Measurements from ENCODE around the gene PPP1R12B.
"Not testable (repeated sequence)": the region's sequence is repeated elsewhere in the genome, so short reads cannot be mapped to it uniquely, and the experiment has no call there.

PPP1R12B gene

DNA sequence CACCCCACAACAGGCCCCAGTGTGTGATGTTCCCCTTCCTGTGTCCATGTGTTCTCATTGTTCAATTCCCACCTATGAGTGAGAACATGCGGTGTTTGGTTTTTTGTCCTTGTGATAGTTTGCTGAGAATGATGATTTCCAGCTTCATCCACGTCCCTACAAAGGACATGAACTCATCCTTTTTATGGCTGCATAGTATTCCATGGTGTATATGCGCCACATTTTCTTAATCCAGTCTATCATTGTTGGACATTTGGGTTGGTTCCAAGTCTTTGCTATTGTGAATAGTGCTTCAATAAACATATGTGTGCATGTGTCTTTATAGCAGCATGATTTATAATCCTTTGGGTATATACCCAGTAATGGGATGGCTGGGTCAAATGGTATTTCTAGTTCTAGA is 118.9 kb downstream of the PPP1R12B start:
- DNase-seq; H3K4me1 ChIP-seq (ENCODE audit: insufficient read depth, low read length); H3K36me3 ChIP-seq (ENCODE audit: insufficient read depth, low read length); H3K27ac ChIP-seq (ENCODE audit: low read length); ATAC-seq (ENCODE audit: insufficient read depth, low read depth); H2AFZ ChIP-seq (ENCODE audit: low read depth, low read length); H3K9ac ChIP-seq (ENCODE audit: low read depth, low read length); H3K4me2 ChIP-seq (ENCODE audit: insufficient read depth, low read length); H4K20me1 ChIP-seq (ENCODE audit: insufficient read depth, low read length); H3K9me3 ChIP-seq (ENCODE audit: insufficient read depth, low read length, severe bottlenecking); H3K27me3 ChIP-seq (ENCODE audit: insufficient read depth, low read length, poor library complexity); H3K4me3 ChIP-seq (ENCODE audit: low read depth in 1 of 2, low read length in 2 of 2); H3K79me2 ChIP-seq (ENCODE audit: insufficient read depth, low read length): not testable (repeated sequence)

DNA sequence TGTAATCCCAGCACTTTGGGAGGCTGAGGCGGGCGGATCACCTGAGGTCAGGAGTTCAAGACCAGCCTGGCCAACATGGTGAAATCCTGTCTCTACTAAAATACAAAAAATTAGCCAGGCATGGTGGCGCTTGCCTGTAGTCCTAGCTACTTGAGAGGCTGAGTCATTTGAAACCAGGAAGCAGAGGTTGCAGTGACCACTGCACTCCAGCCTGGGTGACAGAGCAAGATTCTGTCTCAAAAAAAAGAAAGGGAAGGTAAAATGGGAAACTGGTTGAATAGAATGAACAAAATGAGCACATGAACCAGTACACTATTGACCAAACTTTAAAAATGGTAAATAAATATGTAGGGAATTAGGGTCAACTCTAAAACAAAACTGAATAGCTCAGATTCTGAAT is 120.2 kb downstream of the PPP1R12B start:
- not testable (repeated sequence) for DNase-seq; H3K79me2 ChIP-seq (ENCODE audit: insufficient read depth, low read length); H3K9ac ChIP-seq (ENCODE audit: low read depth, low read length); H2AFZ ChIP-seq (ENCODE audit: low read depth, low read length); H3K9me3 ChIP-seq (ENCODE audit: insufficient read depth, low read length, severe bottlenecking); ATAC-seq (ENCODE audit: insufficient read depth, low read depth); H3K4me2 ChIP-seq (ENCODE audit: insufficient read depth, low read length); H3K36me3 ChIP-seq (ENCODE audit: insufficient read depth, low read length); H4K20me1 ChIP-seq (ENCODE audit: insufficient read depth, low read length); H3K4me1 ChIP-seq (ENCODE audit: insufficient read depth, low read length); H3K27me3 ChIP-seq (ENCODE audit: insufficient read depth, low read length, poor library complexity); H3K27ac ChIP-seq (ENCODE audit: low read length); H3K4me3 ChIP-seq (ENCODE audit: low read depth in 1 of 2, low read length in 2 of 2)

DNA sequence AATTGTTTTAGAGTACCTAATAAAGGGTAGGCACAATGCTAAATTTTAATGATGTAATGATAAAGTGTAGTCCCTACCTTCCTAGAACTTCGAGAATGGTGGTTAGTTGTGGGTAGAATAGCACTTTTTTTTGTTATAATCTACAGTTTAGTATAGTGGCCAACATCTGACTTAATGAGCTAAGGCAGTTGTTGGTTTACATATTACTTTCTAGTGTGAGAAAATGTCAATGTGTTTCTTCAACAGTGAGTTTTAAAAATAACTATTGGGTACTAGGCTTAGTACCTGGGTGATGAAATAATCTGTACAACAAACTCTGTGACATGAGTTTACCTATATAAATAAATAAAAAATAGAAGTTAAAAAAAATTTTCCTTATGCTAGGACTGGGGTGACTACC is 120.6 kb downstream of the PPP1R12B start:
- not testable (repeated sequence) for H3K9me3 ChIP-seq (ENCODE audit: insufficient read depth, low read length, severe bottlenecking); H3K27me3 ChIP-seq (ENCODE audit: insufficient read depth, low read length, poor library complexity); H3K9ac ChIP-seq (ENCODE audit: low read depth, low read length); H3K36me3 ChIP-seq (ENCODE audit: insufficient read depth, low read length); H3K79me2 ChIP-seq (ENCODE audit: insufficient read depth, low read length); H4K20me1 ChIP-seq (ENCODE audit: insufficient read depth, low read length); H3K4me1 ChIP-seq (ENCODE audit: insufficient read depth, low read length); ATAC-seq (ENCODE audit: insufficient read depth, low read depth); DNase-seq; H3K27ac ChIP-seq (ENCODE audit: low read length); H3K4me2 ChIP-seq (ENCODE audit: insufficient read depth, low read length); H2AFZ ChIP-seq (ENCODE audit: low read depth, low read length); H3K4me3 ChIP-seq (ENCODE audit: low read depth in 1 of 2, low read length in 2 of 2)

DNA sequence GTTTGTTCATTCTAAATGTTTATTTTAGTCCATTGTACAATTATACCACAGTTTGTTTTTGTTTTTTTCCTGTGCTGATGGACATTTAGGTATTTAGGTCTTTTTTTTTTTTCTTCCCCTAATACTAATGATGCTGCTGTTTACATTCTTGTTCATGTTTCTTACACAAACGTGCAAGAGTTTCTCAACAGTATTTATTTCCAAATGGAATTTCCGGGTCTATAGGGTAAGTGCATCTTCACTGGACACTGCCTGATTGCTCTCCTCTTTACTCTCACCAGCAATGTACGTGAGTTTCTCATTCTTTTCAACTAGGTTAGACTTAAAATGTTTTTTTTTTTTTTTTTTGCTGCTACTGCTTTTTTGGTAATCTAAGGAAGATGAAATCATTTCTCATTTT is 122.7 kb downstream of the PPP1R12B start:
- Histone ChIP-seq H3K79me2 (ENCODE audit: insufficient read depth, low read length) (no peaks in the 10 kb centered on the region), H3K4me1 (ENCODE audit: insufficient read depth, low read length) (no peaks in the 10 kb centered on the region), H3K4me3 (ENCODE audit: low read depth in 1 of 2, low read length in 2 of 2) (no peak overlapping the region), H3K4me2 (ENCODE audit: insufficient read depth, low read length) (no peak overlapping the region), H4K20me1 (ENCODE audit: insufficient read depth, low read length) (no peaks in the 10 kb centered on the region), H2AFZ (ENCODE audit: low read depth, low read length) (no peak overlapping the region), H3K9ac (ENCODE audit: low read depth, low read length) (no peak overlapping the region), H3K36me3 (ENCODE audit: insufficient read depth, low read length) (no peaks in the 10 kb centered on the region), H3K9me3 (ENCODE audit: insufficient read depth, low read length, severe bottlenecking) (no peaks in the 10 kb centered on the region), H3K27ac (ENCODE audit: low read length) (no peak overlapping the region), H3K27me3 (ENCODE audit: insufficient read depth, low read length, poor library complexity) (no peaks in the 10 kb centered on the region)
- TF ChIP-seq EZH2 (IDR thresholded peaks at IDR 0.05; ENCODE audit: borderline replicate concordance, low read depth, low read length, severe bottlenecking), result no peak
- TF ChIP-seq, protein P1, sequence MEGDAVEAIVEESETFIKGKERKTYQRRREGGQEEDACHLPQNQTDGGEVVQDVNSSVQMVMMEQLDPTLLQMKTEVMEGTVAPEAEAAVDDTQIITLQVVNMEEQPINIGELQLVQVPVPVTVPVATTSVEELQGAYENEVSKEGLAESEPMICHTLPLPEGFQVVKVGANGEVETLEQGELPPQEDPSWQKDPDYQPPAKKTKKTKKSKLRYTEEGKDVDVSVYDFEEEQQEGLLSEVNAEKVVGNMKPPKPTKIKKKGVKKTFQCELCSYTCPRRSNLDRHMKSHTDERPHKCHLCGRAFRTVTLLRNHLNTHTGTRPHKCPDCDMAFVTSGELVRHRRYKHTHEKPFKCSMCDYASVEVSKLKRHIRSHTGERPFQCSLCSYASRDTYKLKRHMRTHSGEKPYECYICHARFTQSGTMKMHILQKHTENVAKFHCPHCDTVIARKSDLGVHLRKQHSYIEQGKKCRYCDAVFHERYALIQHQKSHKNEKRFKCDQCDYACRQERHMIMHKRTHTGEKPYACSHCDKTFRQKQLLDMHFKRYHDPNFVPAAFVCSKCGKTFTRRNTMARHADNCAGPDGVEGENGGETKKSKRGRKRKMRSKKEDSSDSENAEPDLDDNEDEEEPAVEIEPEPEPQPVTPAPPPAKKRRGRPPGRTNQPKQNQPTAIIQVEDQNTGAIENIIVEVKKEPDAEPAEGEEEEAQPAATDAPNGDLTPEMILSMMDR (IDR thresholded peaks at IDR 0.05; ENCODE audit: borderline replicate concordance, extremely low read depth, low read length, poor library complexity, severe bottlenecking), result no peak
- DNase-seq (no peak), ATAC-seq (ENCODE audit: insufficient read depth, low read depth) (no peak)

DNA sequence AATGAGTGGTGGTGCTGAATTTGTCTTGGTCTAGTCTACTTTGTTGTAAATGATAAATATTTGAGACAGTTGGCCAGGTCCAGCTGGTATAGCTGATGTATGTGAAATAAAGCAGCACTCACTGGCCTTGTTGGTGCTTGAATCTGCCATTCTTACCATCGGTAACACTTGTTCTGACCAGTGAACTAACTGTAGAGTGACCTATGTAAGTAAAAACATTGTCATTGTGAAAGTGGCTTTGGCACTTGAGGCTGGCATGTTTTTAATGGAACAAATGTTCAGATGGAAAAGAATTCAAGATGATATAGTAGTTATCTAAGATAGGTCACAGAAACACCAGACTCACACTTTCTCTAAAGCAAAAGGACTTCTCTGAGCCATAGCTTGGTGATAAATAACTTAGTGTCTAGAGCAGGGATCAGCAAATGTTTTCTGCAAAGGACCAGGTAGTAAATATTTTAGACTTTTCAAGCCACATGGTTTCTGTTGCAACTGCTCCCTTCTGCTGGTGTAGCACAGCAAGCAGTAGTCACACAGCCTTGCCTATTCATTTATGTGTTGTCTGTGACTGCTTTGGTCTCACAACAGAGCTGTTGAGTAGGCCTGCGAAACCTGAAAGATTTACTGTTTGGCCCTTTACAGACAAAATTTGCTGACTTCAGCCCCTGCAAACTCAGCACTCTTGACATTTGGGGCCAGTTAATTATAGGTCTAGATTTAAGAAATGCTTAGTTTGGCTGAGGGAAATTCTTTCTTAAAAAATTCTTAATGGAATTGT is 124.0 kb downstream of the PPP1R12B start:
- not testable (repeated sequence) for H3K79me2 ChIP-seq (ENCODE audit: insufficient read depth, low read length); H3K4me3 ChIP-seq (ENCODE audit: low read depth in 1 of 2, low read length in 2 of 2); H3K9ac ChIP-seq (ENCODE audit: low read depth, low read length); H3K9me3 ChIP-seq (ENCODE audit: insufficient read depth, low read length, severe bottlenecking); H3K27me3 ChIP-seq (ENCODE audit: insufficient read depth, low read length, poor library complexity); H3K4me2 ChIP-seq (ENCODE audit: insufficient read depth, low read length); H4K20me1 ChIP-seq (ENCODE audit: insufficient read depth, low read length); H3K36me3 ChIP-seq (ENCODE audit: insufficient read depth, low read length); ATAC-seq (ENCODE audit: insufficient read depth, low read depth); H2AFZ ChIP-seq (ENCODE audit: low read depth, low read length); H3K4me1 ChIP-seq (ENCODE audit: insufficient read depth, low read length); H3K27ac ChIP-seq (ENCODE audit: low read length); DNase-seq

DNA sequence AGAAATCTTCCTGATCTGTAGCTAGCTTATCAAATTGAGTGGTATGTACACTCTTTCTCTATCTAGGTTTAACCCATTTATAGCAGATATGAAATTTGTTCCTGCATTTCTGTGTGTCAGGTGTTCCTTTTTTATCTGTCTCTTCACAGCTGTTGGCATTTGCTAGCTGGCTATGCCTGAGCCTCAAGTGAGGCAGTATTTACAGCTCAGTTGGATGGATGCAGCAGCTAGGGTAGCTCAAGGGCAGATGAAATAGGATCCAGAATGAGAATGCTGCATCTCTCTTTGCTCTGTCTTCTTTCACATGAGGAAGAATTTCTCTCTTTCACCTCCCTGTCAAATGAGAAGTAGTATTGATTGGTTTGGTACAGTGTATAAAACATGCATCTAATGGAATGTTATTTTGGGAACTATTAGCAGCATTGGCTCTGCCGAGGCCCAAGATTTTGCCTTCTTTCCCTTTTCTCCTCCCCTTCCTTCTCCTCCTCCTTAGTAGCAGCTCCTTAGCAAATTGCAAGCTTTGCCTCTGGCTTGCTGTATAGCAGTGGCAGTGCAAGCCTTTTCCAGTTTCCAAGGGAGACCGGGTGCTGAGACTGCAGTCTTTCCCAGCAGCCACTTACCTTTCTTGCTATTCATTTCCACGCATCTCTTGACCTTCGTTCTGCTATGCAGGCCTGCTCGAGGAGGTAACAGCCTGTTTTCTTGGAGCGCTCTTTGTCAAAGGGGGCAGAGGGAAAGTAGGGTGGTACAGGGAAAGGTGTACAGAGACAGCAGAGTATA is 125.0 kb downstream of the PPP1R12B start:
- not testable (repeated sequence) for H3K36me3 ChIP-seq (ENCODE audit: insufficient read depth, low read length); ATAC-seq (ENCODE audit: insufficient read depth, low read depth); H3K27ac ChIP-seq (ENCODE audit: low read length); H3K9ac ChIP-seq (ENCODE audit: low read depth, low read length); H3K79me2 ChIP-seq (ENCODE audit: insufficient read depth, low read length); H4K20me1 ChIP-seq (ENCODE audit: insufficient read depth, low read length); DNase-seq; H3K4me1 ChIP-seq (ENCODE audit: insufficient read depth, low read length); H3K27me3 ChIP-seq (ENCODE audit: insufficient read depth, low read length, poor library complexity); H3K4me2 ChIP-seq (ENCODE audit: insufficient read depth, low read length); H2AFZ ChIP-seq (ENCODE audit: low read depth, low read length); H3K4me3 ChIP-seq (ENCODE audit: low read depth in 1 of 2, low read length in 2 of 2); H3K9me3 ChIP-seq (ENCODE audit: insufficient read depth, low read length, severe bottlenecking)

DNA sequence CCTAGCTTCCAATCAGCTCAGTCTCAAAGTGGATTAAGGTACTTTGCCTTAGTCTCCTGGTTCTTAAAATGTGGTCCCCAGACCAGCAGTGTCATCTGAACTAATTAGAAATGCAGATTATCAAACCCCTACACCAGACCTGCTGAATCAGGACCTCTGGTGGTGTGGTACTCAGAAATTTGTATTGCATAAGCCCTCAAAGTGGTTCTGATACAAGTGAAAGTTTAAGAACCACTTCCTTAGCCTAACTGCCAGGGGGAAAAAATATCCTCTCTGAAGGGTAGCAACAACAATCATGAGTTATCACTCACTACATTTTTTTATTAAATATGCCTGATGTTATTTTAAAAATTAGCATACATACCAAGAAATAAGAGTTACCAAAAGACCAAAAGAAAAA is 131.2 kb downstream of the PPP1R12B start:
- H3K4me1 ChIP-seq (ENCODE audit: insufficient read depth, low read length), result peaks cover 23% of the 10 kb centered on the region
- ATAC-seq (ENCODE audit: insufficient read depth, low read depth) (peak; percentile 73), DNase-seq (peak; percentile 10)
- not testable (repeated sequence) for H3K9ac ChIP-seq (ENCODE audit: low read depth, low read length); H3K4me2 ChIP-seq (ENCODE audit: insufficient read depth, low read length); H3K9me3 ChIP-seq (ENCODE audit: insufficient read depth, low read length, severe bottlenecking); H3K36me3 ChIP-seq (ENCODE audit: insufficient read depth, low read length); H3K4me3 ChIP-seq (ENCODE audit: low read depth in 1 of 2, low read length in 2 of 2); H3K27me3 ChIP-seq (ENCODE audit: insufficient read depth, low read length, poor library complexity); H3K79me2 ChIP-seq (ENCODE audit: insufficient read depth, low read length); H2AFZ ChIP-seq (ENCODE audit: low read depth, low read length); H4K20me1 ChIP-seq (ENCODE audit: insufficient read depth, low read length)
- 0 out of 2 replicates have a peak overlapping the region, but pooled peaks have one; percentile 40 for H3K27ac ChIP-seq (ENCODE audit: low read length)
